ENCODE data around the gene TMEM59.

DNA sequence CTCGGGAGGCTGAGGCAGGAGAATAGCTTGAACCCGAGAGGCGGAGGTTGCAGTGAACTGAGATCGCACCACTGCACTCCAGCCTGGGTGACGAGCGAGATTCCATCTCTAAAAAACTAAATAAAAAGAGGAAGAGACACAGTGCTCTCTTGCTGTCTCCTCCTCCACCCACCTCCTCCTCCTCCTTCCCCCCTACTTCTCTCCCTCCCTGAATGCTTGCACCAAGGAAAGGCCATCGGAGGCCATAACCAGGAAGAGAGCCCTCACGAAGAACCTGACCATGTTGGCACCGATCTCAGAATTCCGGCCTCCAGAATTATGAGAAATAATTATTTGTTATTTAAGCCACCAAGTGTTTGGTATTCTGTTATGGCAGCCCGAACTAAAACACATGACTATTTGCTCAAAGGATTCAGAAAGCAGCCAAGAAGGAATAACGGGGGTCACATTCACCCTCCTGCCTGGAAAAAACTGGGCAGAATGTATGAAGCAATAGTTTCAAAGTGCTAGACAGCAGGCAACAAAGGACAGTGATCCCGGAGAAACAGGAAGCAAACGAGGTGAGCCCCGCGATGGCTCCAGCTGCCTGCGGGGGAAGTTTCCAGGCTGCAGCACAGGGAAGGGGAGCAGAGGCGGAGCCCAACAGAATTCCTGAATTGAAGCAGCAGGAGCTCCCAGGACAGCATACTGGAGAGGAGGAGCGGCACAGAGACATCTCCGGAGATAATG is 70.8 kb downstream of the TMEM59 start:
- TF ChIP-seq, protein P1, sequence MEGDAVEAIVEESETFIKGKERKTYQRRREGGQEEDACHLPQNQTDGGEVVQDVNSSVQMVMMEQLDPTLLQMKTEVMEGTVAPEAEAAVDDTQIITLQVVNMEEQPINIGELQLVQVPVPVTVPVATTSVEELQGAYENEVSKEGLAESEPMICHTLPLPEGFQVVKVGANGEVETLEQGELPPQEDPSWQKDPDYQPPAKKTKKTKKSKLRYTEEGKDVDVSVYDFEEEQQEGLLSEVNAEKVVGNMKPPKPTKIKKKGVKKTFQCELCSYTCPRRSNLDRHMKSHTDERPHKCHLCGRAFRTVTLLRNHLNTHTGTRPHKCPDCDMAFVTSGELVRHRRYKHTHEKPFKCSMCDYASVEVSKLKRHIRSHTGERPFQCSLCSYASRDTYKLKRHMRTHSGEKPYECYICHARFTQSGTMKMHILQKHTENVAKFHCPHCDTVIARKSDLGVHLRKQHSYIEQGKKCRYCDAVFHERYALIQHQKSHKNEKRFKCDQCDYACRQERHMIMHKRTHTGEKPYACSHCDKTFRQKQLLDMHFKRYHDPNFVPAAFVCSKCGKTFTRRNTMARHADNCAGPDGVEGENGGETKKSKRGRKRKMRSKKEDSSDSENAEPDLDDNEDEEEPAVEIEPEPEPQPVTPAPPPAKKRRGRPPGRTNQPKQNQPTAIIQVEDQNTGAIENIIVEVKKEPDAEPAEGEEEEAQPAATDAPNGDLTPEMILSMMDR (IDR thresholded peaks at IDR 0.05), result no peak
- TF ChIP-seq POLR2A (IDR thresholded peaks at IDR 0.05), result no peak

Measured in gastroesophageal sphincter (tissue), 3 donors.